ENCODE data around the gene YTHDC1.

- TF ChIP-seq CTCF (conservative IDR thresholded peaks at IDR 0.05; ENCODE audit: low read depth in 2 of 2) (no peak), REST (IDR thresholded peaks at IDR 0.05; ENCODE audit: unreplicated experiment) (no peak), POLR2AphosphoS5 (IDR thresholded peaks at IDR 0.05; ENCODE audit: low read depth) (no peak), JUNB (IDR thresholded peaks at IDR 0.05; ENCODE audit: unreplicated experiment) (no peak)
These were observed 35.4 kb upstream of the YTHDC1 start for GRCh38 chr4:68385267-68385666.
